Measurements from ENCODE around the gene HSD17B12. TPM values are rescaled to one million over a fixed set of nuclear protein-coding genes. Genes with fewer than 3 reads are reported as not detected.
A peak's percentile ranks its signal among the peaks of the same experiment; 100 is the strongest.

Gene HSD17B12
- total RNA-seq, 1 experiment from 2014 or later = 106 TPM

DNA sequence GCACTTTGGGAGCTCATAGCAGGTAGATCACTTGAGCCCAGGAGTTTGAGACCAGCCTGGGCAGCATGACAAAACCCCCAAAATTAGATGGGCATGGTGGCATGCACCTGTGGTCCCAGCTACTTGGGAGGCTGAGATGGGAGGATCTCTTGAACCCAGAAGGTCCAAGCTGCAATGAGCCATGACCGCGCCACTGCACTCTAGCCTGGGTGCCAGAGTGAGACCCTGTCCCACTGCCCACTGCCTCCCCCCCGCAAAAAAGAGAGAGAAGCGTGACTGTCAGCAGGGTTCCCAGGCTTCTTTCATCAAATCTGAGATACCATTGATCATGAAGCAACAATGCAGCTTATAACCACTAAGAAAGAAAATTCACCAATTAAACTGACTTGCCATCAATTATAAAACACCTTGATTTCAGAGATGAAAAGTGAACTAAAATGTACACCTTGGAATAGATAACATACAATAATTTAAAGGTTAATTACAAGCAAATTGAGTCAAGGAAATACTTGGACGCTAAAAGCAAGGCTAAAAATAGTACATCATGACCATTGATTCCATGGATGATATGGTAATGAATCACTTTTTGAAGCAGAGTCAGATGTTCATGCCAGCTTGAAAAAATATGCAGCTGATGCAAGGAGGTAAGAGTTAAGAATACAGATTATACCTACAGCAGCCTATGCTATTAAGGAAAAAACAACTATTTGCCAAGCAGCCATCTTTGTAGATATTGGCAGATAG lies 109.3 kb downstream of the HSD17B12 start:
- Histone ChIP-seq H3K27me3 (ENCODE audit: control insufficient read depth, insufficient read depth, low read length) (no peaks in the 10 kb centered on the region), H3K36me3 (ENCODE audit: control insufficient read depth, insufficient read depth, low read length) (no peaks in the 10 kb centered on the region), H3K4me3 (ENCODE audit: low read depth in 2 of 2, low read length in 2 of 2) (no peak overlapping the region), H3K27ac (ENCODE audit: low read length) (no peak overlapping the region), H3K9me3 (ENCODE audit: control insufficient read depth, insufficient read depth, low read depth, low read length) (0 out of 2 replicates have a peak, but pooled peaks cover 2% of the 10 kb centered on the region), H3K4me1 (ENCODE audit: control insufficient read depth, insufficient read depth, low read length) (no peaks in the 10 kb centered on the region)
- ChIA-PET CTCF (no interaction called here), POLR2A (no interaction called here)
- TF ChIP-seq TCF7L2 (IDR thresholded peaks at IDR 0.05; ENCODE audit: low read depth, low read length) (no peak), SIN3A (IDR thresholded peaks at IDR 0.05; ENCODE audit: borderline replicate concordance, insufficient read depth, low read depth, low read length) (no peak), POLR2AphosphoS5 (IDR thresholded peaks at IDR 0.05; ENCODE audit: low read depth, low read length) (no peak), CTCF (IDR thresholded peaks at IDR 0.05) (no peak)
- TF ChIP-seq, protein P1, sequence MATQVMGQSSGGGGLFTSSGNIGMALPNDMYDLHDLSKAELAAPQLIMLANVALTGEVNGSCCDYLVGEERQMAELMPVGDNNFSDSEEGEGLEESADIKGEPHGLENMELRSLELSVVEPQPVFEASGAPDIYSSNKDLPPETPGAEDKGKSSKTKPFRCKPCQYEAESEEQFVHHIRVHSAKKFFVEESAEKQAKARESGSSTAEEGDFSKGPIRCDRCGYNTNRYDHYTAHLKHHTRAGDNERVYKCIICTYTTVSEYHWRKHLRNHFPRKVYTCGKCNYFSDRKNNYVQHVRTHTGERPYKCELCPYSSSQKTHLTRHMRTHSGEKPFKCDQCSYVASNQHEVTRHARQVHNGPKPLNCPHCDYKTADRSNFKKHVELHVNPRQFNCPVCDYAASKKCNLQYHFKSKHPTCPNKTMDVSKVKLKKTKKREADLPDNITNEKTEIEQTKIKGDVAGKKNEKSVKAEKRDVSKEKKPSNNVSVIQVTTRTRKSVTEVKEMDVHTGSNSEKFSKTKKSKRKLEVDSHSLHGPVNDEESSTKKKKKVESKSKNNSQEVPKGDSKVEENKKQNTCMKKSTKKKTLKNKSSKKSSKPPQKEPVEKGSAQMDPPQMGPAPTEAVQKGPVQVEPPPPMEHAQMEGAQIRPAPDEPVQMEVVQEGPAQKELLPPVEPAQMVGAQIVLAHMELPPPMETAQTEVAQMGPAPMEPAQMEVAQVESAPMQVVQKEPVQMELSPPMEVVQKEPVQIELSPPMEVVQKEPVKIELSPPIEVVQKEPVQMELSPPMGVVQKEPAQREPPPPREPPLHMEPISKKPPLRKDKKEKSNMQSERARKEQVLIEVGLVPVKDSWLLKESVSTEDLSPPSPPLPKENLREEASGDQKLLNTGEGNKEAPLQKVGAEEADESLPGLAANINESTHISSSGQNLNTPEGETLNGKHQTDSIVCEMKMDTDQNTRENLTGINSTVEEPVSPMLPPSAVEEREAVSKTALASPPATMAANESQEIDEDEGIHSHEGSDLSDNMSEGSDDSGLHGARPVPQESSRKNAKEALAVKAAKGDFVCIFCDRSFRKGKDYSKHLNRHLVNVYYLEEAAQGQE (IDR thresholded peaks at IDR 0.05; ENCODE audit: insufficient read depth in 1 of 2, low read depth in 2 of 2, low read length in 1 of 2) = no peak
- peak; percentile 53 for DNase-seq (ENCODE audit: low read depth, low spot score)
- no TSS peak for BruUV-seq (replicated peaks)
- intact Hi-C loops (cut with micrococcal nuclease; ENCODE audit: unreplicated experiment) (no loop called here), in situ Hi-C loops (cut with HindIII; ENCODE audit: low pct_unique_long_range_greater_than_20kb, low sequenced_read_pairs) (no loop called here)
- no peak for ATAC-seq

- DNase-seq (ENCODE audit: low read depth, low spot score) (no peak), ATAC-seq (no peak)
- TF ChIP-seq SIN3A (IDR thresholded peaks at IDR 0.05; ENCODE audit: borderline replicate concordance, insufficient read depth, low read depth, low read length) = no peak
- no peak overlapping the region for H3K27ac ChIP-seq (ENCODE audit: low read length)
- intact Hi-C loops (cut with micrococcal nuclease; ENCODE audit: unreplicated experiment) = no loop called here
- in situ Hi-C loops (cut with HindIII; ENCODE audit: low pct_unique_long_range_greater_than_20kb, low sequenced_read_pairs) = no loop called here
- H3K4me3 ChIP-seq (ENCODE audit: low read depth in 2 of 2, low read length in 2 of 2) = no peak overlapping the region
- no peaks in the 10 kb centered on the region for H3K9me3 ChIP-seq (ENCODE audit: control insufficient read depth, insufficient read depth, low read depth, low read length)
- H3K27me3 ChIP-seq (ENCODE audit: control insufficient read depth, insufficient read depth, low read length) = no peaks in the 10 kb centered on the region
- ChIA-PET POLR2A (no interaction called here), CTCF (no interaction called here)
- no peaks in the 10 kb centered on the region for H3K4me1 ChIP-seq (ENCODE audit: control insufficient read depth, insufficient read depth, low read length)
- H3K36me3 ChIP-seq (ENCODE audit: control insufficient read depth, insufficient read depth, low read length) = no peaks in the 10 kb centered on the region
- BruUV-seq (replicated peaks) = no TSS peak
These were observed 109.9 kb downstream of the HSD17B12 start for GRCh38 chr11:43790444-43790794.

- H3K27ac ChIP-seq (ENCODE audit: low read length) = no peak overlapping the region
- in situ Hi-C loops (cut with HindIII; ENCODE audit: low pct_unique_long_range_greater_than_20kb, low sequenced_read_pairs) (no loop called here), intact Hi-C loops (cut with micrococcal nuclease; ENCODE audit: unreplicated experiment) (no loop called here)
- H3K27me3 ChIP-seq (ENCODE audit: control insufficient read depth, insufficient read depth, low read length) = no peaks in the 10 kb centered on the region
- DNase-seq (ENCODE audit: low read depth, low spot score) = no peak
- ChIA-PET POLR2A (no interaction called here), CTCF (no interaction called here)
- TF ChIP-seq SIN3A (IDR thresholded peaks at IDR 0.05; ENCODE audit: borderline replicate concordance, insufficient read depth, low read depth, low read length) (no peak), CTCF (IDR thresholded peaks at IDR 0.05) (no peak), POLR2AphosphoS5 (IDR thresholded peaks at IDR 0.05; ENCODE audit: low read depth, low read length) (no peak), TCF7L2 (IDR thresholded peaks at IDR 0.05; ENCODE audit: low read depth, low read length) (no peak)
- H3K36me3 ChIP-seq (ENCODE audit: control insufficient read depth, insufficient read depth, low read length) = no peaks in the 10 kb centered on the region
- no peak overlapping the region for H3K4me3 ChIP-seq (ENCODE audit: low read depth in 2 of 2, low read length in 2 of 2)
- no peak for ATAC-seq
- no peaks in the 10 kb centered on the region for H3K9me3 ChIP-seq (ENCODE audit: control insufficient read depth, insufficient read depth, low read depth, low read length)
- no peaks in the 10 kb centered on the region for H3K4me1 ChIP-seq (ENCODE audit: control insufficient read depth, insufficient read depth, low read length)
- no TSS peak for BruUV-seq (replicated peaks)
These were observed 116.8 kb downstream of the HSD17B12 start for GRCh38 chr11:43797337-43797736.

Data from Panc1 (cell line).